RWPE2 (cell line): ENCODE measurements around the gene SYT17.

Experiments used
- ATAC-seq: fragments of 200-7000 bp; cut with Tn5 transposase; 3 replicates; pipeline ENCODE4 v1.9.1; 2021; ENCODE audit warnings: low read depth
- DNase-seq: peaks from one replicate; pipeline ENCODE4 v3.0.0-alpha.2; 2020; ENCODE audit warnings: low spot score
- H3K27ac ChIP-seq: fragments of 450-650 bp; 2 replicates; pipeline ENCODE4 v1.5.1; 2017; ENCODE audit warnings: mild to moderate bottlenecking; ENCODE audit not compliant: poor library complexity, severe bottlenecking
- H3K27me3 ChIP-seq: fragments of 250-450 bp; sonication (Bioruptor Pico); 2 replicates; pipeline ENCODE4 v1.5.1; 2021; ENCODE audit warnings: mild to moderate bottlenecking, moderate library complexity; ENCODE audit not compliant: insufficient read depth, poor library complexity, severe bottlenecking
- H3K36me3 ChIP-seq: fragments of 250-450 bp; sonication (Bioruptor Pico); 2 replicates; pipeline ENCODE4 v1.5.1; 2020; ENCODE audit warnings: low read depth, mild to moderate bottlenecking, moderate library complexity
- H3K4me1 ChIP-seq: fragments of 250-450 bp; sonication (Bioruptor Pico); 2 replicates; pipeline ENCODE4 v1.5.1; 2021; ENCODE audit warnings: mild to moderate bottlenecking, moderate library complexity; ENCODE audit not compliant: insufficient read depth, poor library complexity, severe bottlenecking
- H3K4me3 ChIP-seq: fragments of 250-450 bp; sonication (Bioruptor Pico); 2 replicates; pipeline ENCODE4 v1.5.1; 2021; ENCODE audit warnings: mild to moderate bottlenecking, moderate library complexity; ENCODE audit not compliant: severe bottlenecking
- H3K9me3 ChIP-seq: fragments of 250-450 bp; sonication (Bioruptor Pico); 2 replicates; pipeline ENCODE4 v1.5.1; 2021; ENCODE audit warnings: mild to moderate bottlenecking, moderate library complexity; ENCODE audit not compliant: severe bottlenecking
- CTCF ChIP-seq: fragments of 450-650 bp; IDR thresholded peaks from one replicate; pipeline ENCODE4 v1.5.1; 2017; ENCODE audit warnings: mild to moderate bottlenecking, moderate library complexity; ENCODE audit not compliant: poor library complexity, severe bottlenecking

Gene SYT17

DNA sequence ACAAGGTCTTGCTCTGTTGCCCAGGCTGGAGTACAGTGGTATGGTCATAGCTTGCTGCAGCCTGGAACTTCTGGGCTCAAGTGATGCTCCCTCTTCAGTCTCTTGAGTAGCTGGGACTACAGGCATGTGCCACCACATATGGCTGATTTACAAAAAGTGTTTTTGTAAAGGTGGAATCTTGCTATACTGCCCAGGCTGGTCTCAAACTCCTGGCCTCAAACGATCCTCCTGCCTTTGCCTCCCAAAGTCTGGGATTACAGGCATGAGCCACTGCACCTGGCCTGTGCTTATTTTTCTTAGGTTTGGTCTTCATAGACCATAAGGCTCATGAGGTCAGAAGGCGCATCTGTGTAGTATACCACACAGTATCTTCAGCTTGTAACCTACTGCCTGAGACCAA lies 122.8 kb downstream of the SYT17 start:
- ATAC-seq (no peak), DNase-seq (no peak)
- no peaks in the 10 kb centered on the region for H3K36me3 ChIP-seq
- H3K4me3 ChIP-seq: no peak overlapping the region
- no peak for TF ChIP-seq CTCF
- H3K4me1 ChIP-seq: no peaks in the 10 kb centered on the region
- no peaks in the 10 kb centered on the region for H3K27me3 ChIP-seq
- no peak overlapping the region for H3K27ac ChIP-seq
- H3K9me3 ChIP-seq: no peaks in the 10 kb centered on the region

DNA sequence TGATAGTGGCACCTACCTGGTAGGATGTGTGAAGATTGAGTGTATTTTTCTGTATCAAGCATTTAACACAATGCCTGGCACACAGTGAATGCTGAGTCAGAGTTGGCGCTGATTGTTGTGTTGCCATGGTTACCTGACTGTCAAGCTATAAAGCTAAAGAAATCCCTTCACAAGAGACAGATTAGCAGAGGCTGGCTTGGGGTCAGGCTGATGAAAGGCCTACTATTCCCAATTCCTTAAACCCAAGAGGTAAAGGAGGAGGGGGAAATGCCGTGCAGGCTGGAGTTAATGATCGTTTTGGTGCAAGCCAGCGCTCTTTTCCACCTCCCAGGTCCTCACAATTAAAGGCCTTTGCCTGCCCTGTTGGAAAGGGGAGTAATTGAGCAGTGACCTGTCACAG lies 123.4 kb downstream of the SYT17 start:
- no peaks in the 10 kb centered on the region for H3K36me3 ChIP-seq
- no peak overlapping the region for H3K4me3 ChIP-seq
- no peaks in the 10 kb centered on the region for H3K4me1 ChIP-seq
- no peak overlapping the region for H3K27ac ChIP-seq
- DNase-seq (no peak), ATAC-seq (no peak)
- H3K27me3 ChIP-seq: no peaks in the 10 kb centered on the region
- no peaks in the 10 kb centered on the region for H3K9me3 ChIP-seq
- TF ChIP-seq CTCF: no peak

GRCh38 chr16:19292186-19292585 lies 124.1 kb downstream of the SYT17 start:
- peaks cover 2% of the 10 kb centered on the region for H3K27me3 ChIP-seq
- H3K27ac ChIP-seq: no peak overlapping the region
- DNase-seq (no peak), ATAC-seq (no peak)
- TF ChIP-seq CTCF: no peak
- H3K4me3 ChIP-seq: no peak overlapping the region
- no peaks in the 10 kb centered on the region for H3K4me1 ChIP-seq
- H3K36me3 ChIP-seq: no peaks in the 10 kb centered on the region
- no peaks in the 10 kb centered on the region for H3K9me3 ChIP-seq

DNA sequence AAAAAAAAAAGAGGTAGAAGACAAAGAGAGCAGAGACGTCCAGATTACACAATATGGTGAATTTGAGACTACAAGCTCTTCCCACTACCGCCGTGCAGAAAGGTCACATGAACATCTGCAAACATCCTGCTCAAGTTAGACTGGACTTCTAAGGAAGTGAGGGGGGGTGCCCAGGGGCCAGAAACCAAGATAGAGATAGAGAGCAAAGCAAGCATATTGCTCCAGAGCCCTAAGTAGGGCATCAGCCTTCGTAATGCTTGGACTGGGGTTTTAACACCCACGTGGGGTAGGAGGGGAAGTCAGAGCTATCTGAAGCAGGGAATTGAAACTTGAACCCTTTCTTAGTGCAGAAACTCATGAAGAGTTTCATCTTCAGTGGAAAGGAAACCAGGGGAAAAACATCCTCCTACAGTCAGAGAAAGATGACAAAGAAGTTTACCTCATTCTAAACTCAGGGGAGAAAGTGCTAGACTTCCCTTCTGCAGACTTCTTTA lies 126.2 kb downstream of the SYT17 start:
- Histone ChIP-seq H3K27ac (no peak overlapping the region), H3K36me3 (no peaks in the 10 kb centered on the region), H3K27me3 (peaks cover 3% of the 10 kb centered on the region), H3K4me1 (no peaks in the 10 kb centered on the region), H3K9me3 (no peaks in the 10 kb centered on the region), H3K4me3 (no peak overlapping the region)
- no peak for TF ChIP-seq CTCF
- ATAC-seq: no peak
- no peak for DNase-seq

DNA sequence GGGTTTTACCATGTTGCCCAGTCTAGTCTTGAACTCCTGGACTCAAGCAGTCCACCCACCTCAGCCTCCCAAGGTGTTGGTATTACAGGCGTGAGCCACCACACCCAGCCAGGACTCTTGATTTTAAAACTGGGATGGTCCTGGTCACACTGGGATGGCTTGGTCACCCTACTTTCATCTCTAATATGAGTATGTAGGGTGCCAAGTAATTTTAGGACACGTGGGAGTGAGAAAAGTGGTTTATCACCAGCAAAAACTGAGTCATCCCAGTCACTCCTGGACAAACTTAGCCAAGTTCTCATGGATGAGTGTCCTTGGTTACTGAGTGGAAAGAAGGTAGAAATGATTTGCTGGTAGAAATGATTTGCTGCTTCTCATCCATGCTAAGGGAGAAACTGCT lies 127.4 kb downstream of the SYT17 start:
- Histone ChIP-seq H3K4me1 (no peaks in the 10 kb centered on the region), H3K9me3 (no peaks in the 10 kb centered on the region), H3K36me3 (no peaks in the 10 kb centered on the region), H3K4me3 (no peak overlapping the region), H3K27ac (no peak overlapping the region), H3K27me3 (peaks cover 3% of the 10 kb centered on the region)
- DNase-seq: no peak
- TF ChIP-seq CTCF: no peak
- no peak for ATAC-seq
